Smooth muscle cell of bladder (primary cell): ENCODE data around the gene IL9. TPM values are rescaled to one million over a fixed set of nuclear protein-coding genes. Genes with fewer than 3 reads are reported as not detected.

Source experiments
- total RNA-seq: library from RNA; depleted of rRNA; stranded (reverse); fragments of >200 nt; gene quantifications from 2 replicates; pipeline ENCODE4 v1.2.3, GENCODE V29; 2014

IL9 gene
- not detected in 2 replicates for total RNA-seq

DNA sequence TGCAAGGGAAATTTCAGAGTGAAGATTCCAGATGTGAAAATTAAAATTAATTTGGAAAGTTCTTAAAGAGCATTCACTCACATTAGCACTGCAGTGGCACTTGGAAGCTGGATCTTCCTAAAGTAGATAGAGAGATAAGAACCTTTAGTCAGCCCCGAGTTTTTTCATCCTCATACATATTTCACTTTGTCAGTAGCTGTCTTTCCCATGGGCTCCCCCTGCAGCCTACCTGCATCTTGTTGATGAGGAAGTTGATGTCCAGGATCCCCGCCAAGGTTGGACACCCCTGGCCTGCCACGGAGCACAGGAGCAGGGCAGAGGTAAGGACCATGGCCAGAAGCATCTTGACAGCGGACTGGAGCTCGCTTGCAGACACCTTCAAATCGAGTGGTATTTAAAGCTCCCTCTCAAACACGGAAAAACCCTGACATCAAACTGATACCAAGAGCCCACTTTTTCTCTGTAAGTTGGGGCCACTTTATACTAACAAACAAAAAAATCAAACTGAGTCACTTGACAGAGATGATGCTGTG lies at the start of gene IL9:
Gene IL9, minus strand, starts transcription at position 368 of the 533 bp plus-strand sequence. Its CDS starts 25 bp downstream, at position 343.

Other genes starting within 250 kb of the IL9 start
- gene SLC25A48, start 61.2 kb downstream of the IL9 start, total RNA-seq: not detected in 2 replicates
- not detected in 2 replicates for gene LECT2, start 59.1 kb upstream of the IL9 start, total RNA-seq
- 1,832 and 2,186 TPM in 2 replicates for gene TGFBI, start 133.1 kb upstream of the IL9 start, total RNA-seq
- 35.0 and 37.3 TPM in 2 replicates for gene SMAD5, start 237.0 kb upstream of the IL9 start, total RNA-seq